Measurements from ENCODE around the gene PTGIR. TPM values are rescaled to one million over a fixed set of nuclear protein-coding genes. Genes with fewer than 3 reads are reported as not detected.

PTGIR gene
- total RNA-seq, 1 donor from 2014 or later: 0.38 TPM

DNA sequence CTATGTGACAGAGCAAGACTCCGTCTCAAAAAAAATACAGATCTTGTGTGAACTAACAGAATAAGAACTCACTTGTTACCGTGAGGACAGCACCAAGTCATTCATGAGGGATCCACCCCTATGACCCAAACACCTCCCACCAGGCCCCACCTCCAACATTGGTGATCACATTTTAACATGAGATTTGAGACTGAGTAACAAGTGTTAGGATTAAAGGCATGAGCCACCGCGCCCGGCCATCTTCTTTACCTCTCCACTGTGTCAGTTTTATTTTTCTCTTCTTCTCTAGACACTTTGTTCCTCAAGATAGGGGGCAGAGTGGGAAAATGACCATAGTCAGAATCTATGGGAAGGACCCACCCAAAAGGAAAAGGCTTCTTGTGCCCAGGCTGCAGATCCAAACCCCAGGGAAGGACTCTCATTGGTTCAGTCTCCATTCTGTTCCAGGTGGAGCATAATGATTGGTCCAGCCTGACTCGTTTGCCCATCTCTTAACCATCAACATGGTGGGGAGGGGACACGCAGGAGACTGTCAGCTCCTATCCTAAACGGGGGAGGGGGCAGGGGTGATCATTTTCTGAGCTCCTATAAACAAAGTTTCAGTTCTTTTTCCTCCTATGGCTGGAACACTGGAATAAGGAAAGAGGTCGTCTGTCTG lies 25.0 kb downstream of the PTGIR start:
- TF ChIP-seq, protein P1, sequence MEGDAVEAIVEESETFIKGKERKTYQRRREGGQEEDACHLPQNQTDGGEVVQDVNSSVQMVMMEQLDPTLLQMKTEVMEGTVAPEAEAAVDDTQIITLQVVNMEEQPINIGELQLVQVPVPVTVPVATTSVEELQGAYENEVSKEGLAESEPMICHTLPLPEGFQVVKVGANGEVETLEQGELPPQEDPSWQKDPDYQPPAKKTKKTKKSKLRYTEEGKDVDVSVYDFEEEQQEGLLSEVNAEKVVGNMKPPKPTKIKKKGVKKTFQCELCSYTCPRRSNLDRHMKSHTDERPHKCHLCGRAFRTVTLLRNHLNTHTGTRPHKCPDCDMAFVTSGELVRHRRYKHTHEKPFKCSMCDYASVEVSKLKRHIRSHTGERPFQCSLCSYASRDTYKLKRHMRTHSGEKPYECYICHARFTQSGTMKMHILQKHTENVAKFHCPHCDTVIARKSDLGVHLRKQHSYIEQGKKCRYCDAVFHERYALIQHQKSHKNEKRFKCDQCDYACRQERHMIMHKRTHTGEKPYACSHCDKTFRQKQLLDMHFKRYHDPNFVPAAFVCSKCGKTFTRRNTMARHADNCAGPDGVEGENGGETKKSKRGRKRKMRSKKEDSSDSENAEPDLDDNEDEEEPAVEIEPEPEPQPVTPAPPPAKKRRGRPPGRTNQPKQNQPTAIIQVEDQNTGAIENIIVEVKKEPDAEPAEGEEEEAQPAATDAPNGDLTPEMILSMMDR (IDR thresholded peaks at IDR 0.05): no peak
- Mint-ChIP-seq H3K27me3 (ENCODE audit: unreplicated experiment) (no peaks in the 10 kb centered on the region), H3K4me3 (ENCODE audit: unreplicated experiment) (peak overlapping the region; percentile 98)

DNA sequence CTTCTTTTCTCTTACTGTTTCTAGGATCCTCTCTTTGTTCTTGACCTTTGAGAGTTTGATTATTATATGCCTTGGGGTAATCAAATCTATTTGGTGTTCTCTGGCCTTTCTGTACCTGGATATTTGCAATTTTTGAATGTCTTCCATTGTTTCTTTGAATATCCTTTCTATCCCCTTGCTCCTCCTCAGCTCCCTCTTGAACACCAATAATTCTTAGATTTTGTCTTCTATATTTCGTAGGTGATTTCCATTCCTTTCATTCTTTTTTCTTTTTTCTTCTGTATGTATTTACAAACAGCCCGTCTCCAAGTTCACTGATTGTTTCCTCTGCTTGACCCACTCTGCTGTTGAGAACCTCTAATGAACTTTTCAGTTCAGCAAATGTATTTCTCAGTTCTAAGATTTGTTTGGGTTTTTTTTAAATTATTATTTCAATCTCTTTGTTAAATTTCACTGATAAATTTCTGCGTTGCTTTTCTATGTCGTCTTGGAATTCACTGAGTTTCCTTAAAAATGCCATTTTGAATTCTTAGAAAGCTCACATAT lies 26.4 kb downstream of the PTGIR start:
- TF ChIP-seq, protein P1 (IDR thresholded peaks at IDR 0.05): no peak
- peaks cover 10% of the 10 kb centered on the region for H3K9me3 Mint-ChIP-seq (ENCODE audit: unreplicated experiment)
- H3K27me3 Mint-ChIP-seq (ENCODE audit: unreplicated experiment): no peaks in the 10 kb centered on the region
- no peak for DNase-seq (ENCODE audit: extremely low spot score, unreplicated experiment)
- no peak overlapping the region for H3K27ac Mint-ChIP-seq (ENCODE audit: unreplicated experiment)
- H3K36me3 Mint-ChIP-seq (ENCODE audit: unreplicated experiment): no peaks in the 10 kb centered on the region
- H3K4me1 Mint-ChIP-seq (ENCODE audit: unreplicated experiment): peaks cover 22% of the 10 kb centered on the region
- H3K4me3 Mint-ChIP-seq (ENCODE audit: unreplicated experiment): no peak overlapping the region

More for the DNA sequence above, 25.0 kb downstream of the PTGIR start:
- H3K9me3 Mint-ChIP-seq (ENCODE audit: unreplicated experiment): peaks cover 10% of the 10 kb centered on the region
- H3K4me1 Mint-ChIP-seq (ENCODE audit: unreplicated experiment): peaks cover 33% of the 10 kb centered on the region
- no peaks in the 10 kb centered on the region for H3K36me3 Mint-ChIP-seq (ENCODE audit: unreplicated experiment)
- peak overlapping the region; percentile 100 for H3K27ac Mint-ChIP-seq (ENCODE audit: unreplicated experiment)
- no peak for DNase-seq (ENCODE audit: extremely low spot score, unreplicated experiment)

DNA sequence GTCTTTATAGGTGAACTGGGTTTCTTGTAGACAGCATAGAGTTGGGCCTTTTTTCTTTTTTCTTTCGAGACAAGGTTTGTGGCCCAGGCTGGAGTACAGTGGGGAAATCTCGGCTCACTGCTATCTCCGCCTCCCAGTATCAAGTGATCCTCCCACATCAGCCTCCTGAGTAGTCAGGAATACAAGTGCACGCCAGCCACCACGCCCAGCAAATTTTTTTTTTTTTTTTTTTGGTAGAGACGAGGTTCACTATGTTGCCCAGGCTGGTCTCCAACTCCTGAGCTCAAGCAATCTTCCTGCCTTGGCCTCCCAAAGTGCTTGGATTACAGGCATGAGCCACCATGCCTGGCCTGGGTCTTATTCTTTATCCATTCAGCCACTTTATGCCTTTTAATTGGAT lies 28.9 kb downstream of the PTGIR start:
- Mint-ChIP-seq H3K27me3 (ENCODE audit: unreplicated experiment) (no peaks in the 10 kb centered on the region), H3K9me3 (ENCODE audit: unreplicated experiment) (peaks cover 10% of the 10 kb centered on the region), H3K36me3 (ENCODE audit: unreplicated experiment) (no peaks in the 10 kb centered on the region), H3K4me1 (ENCODE audit: unreplicated experiment) (peaks cover 7% of the 10 kb centered on the region), H3K27ac (ENCODE audit: unreplicated experiment) (no peak overlapping the region), H3K4me3 (ENCODE audit: unreplicated experiment) (no peak overlapping the region)
- TF ChIP-seq, protein P1 (IDR thresholded peaks at IDR 0.05): no peak
- no peak for DNase-seq (ENCODE audit: extremely low spot score, unreplicated experiment)

DNA sequence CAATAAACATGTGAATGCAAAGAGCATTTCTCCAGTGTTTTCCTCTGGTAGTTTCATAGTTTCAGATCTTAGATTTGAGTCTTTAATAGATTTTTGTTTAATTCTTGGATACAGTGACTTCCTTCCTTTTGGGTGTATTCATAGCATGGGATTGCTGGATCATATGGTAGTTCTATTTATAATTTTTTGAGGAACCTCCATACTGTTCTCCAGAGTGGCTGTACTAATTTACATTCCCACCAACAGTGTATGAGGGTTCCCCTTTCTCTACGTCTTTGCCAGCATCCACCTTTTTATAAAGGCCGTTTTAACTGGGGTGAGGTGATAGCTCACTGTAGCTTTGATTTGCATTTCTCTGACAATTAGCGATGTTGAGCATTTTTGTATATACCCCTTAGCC lies 33.0 kb downstream of the PTGIR start:
- Mint-ChIP-seq H3K27ac (ENCODE audit: unreplicated experiment) (no peak overlapping the region), H3K9me3 (ENCODE audit: unreplicated experiment) (no peaks in the 10 kb centered on the region), H3K4me1 (ENCODE audit: unreplicated experiment) (no peaks in the 10 kb centered on the region), H3K36me3 (ENCODE audit: unreplicated experiment) (no peaks in the 10 kb centered on the region), H3K4me3 (ENCODE audit: unreplicated experiment) (no peak overlapping the region), H3K27me3 (ENCODE audit: unreplicated experiment) (peaks cover 14% of the 10 kb centered on the region)
- no peak for DNase-seq (ENCODE audit: extremely low spot score, unreplicated experiment)
- TF ChIP-seq, protein P1 (IDR thresholded peaks at IDR 0.05): no peak

DNA sequence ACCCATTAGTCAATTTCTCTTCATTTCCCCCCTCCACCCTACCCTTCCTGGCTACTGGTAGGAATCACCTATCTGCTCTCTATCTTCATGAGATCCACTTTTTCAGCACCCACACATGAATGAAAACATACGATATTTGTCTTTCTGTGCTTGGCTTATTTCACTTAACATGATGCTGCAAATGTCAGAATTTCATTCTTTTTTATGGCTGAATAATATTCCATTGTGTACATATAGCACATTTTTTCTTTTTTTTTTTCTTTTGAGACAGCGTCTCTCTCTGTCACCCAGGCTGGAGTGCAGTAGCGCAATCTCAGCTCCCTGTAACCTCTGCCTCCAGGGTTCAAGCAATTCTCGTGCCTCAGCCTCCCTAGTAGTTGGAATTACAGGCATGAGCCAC lies 33.6 kb downstream of the PTGIR start:
- no peak for DNase-seq (ENCODE audit: extremely low spot score, unreplicated experiment)
- Mint-ChIP-seq H3K4me1 (ENCODE audit: unreplicated experiment) (no peaks in the 10 kb centered on the region), H3K27ac (ENCODE audit: unreplicated experiment) (no peak overlapping the region), H3K36me3 (ENCODE audit: unreplicated experiment) (no peaks in the 10 kb centered on the region), H3K9me3 (ENCODE audit: unreplicated experiment) (no peaks in the 10 kb centered on the region), H3K4me3 (ENCODE audit: unreplicated experiment) (no peak overlapping the region), H3K27me3 (ENCODE audit: unreplicated experiment) (peaks cover 17% of the 10 kb centered on the region)
- TF ChIP-seq, protein P1 (IDR thresholded peaks at IDR 0.05): no peak
